Ovary (tissue), 9 donors: Measurements from ENCODE around the gene SGMS1. TPM values are rescaled to one million over a fixed set of nuclear protein-coding genes. Genes with fewer than 3 reads are reported as not detected.
"Not testable (repeated sequence)": the region's sequence is repeated elsewhere in the genome, so short reads cannot be mapped to it uniquely, and the experiment has no call there.

Experiments used
- DNase-seq, 5 donors: peaks; one replicate each; pipeline ENCODE4 v3.0.0-alpha.2; 2019 to 2020
- H3K27ac ChIP-seq, 2 donors: fragments of 200-600 bp; one replicate each; pipeline versions ENCODE4 v1.5.1 to v1.8.0; 2019 to 2022
- H3K27me3 ChIP-seq: fragments of 200-600 bp; one replicate; pipeline ENCODE4 v1.8.0; 2022
- H3K36me3 ChIP-seq: fragments of 200-600 bp; sonication (generic); one replicate; pipeline ENCODE4 v1.5.1; 2019
- H3K4me1 ChIP-seq: one replicate; pipeline ENCODE4 v1.8.1; 2013; ENCODE audit warnings: mild to moderate bottlenecking, moderate library complexity; ENCODE audit not compliant: insufficient read depth
- H3K4me3 ChIP-seq: fragments of 200-600 bp; sonication (generic); one replicate; pipeline ENCODE4 v1.5.1; 2017
- H3K9me3 ChIP-seq, 2 donors: fragments of 200-600 bp in 1 of 2; sonication (generic) in 1 of 2; one replicate each; pipeline versions ENCODE4 v1.5.1 to v1.8.1; 2013 to 2019; ENCODE audit warnings: mild to moderate bottlenecking in 1 of 2, moderate library complexity in 1 of 2
- CTCF ChIP-seq, 3 donors: fragments of 450-650 bp in 2 of 3; fragments of 200-600 bp in 1 of 3; IDR thresholded peaks; one replicate each; pipeline versions ENCODE4 v1.5.1 to v1.8.0; 2016 to 2022; ENCODE audit warnings: antibody characterized with exemption in 3 of 3, mild to moderate bottlenecking in 1 of 3
- EP300 ChIP-seq: sonication (generic); formaldehyde crosslinking; IDR thresholded peaks from one replicate; pipeline ENCODE4 v1.6.1; 2017; ENCODE audit warnings: antibody characterized with exemption
- POLR2A ChIP-seq: fragments of 450-650 bp; IDR thresholded peaks from one replicate; pipeline ENCODE4 v1.6.1; 2017; ENCODE audit warnings: antibody characterized with exemption, mild to moderate bottlenecking, moderate library complexity
- WGBS, 3 donors: extraction: QIAGEN DNeasy Blood & Tissue Kit in 1 of 3; methylation state at CpG; one replicate each; pipeline versions ENCODE4 v1.1.5 to v1.1.7; 2013 to 2017; 5-methylcytosine and 5-hydroxymethylcytosine counted together
- intact Hi-C, 4 donors: fragments of 100-400 bp; cut with DNase I; formaldehyde crosslinking; loops; one replicate each; pipeline versions ENCODE4 v1.11.0 to v1.15.1; 2022 to 2023
- polyA plus RNA-seq, 2 donors: library from polyadenylated mRNA; stranded (reverse); fragments of 200-250 nt in 1 of 2; fragments of 350-450 nt in 1 of 2; fragmentation: Illumina TruSeq in 1 of 2; extraction: RNeasy Lipid Tissue Mini Kit (QIAGEN cat#74804) in 1 of 2; gene quantifications; one replicate each; pipeline ENCODE4 v1.2.3, GENCODE V29; 2013 to 2014
- total RNA-seq, 7 donors: library from RNA; depleted of rRNA in 2 of 7; stranded (reverse); fragments of >200 nt in 2 of 7; fragmentation: NEBNext Ultra II Directional in 3 of 7; extraction: Animal tissue kit (Norgen Biotek cat#: 25700) in 3 of 7; gene quantifications; one replicate each; pipeline versions ENCODE4 v1.1.0 to v1.2.4, GENCODE V29; 2016 to 2023
- donor health status: DM: no; HTN: no; CAD: no; lungs with moderate emphysema.
- donor health status: DM: no; HTN: no; CAD: no.
- donor health status: Bipolar disorder and iron deficiency.
- donor health status: DM: yes; HTN: yes; CAD: no.
- donor health status: DM: no; HTN: no; CAD: no.
- donor health status: DM: yes; HTN: yes; CAD: no.

Gene SGMS1
- total and polyA plus RNA-seq, 9 donors: 15.6 to 90.0 (median 39.0) TPM

- H3K9me3 ChIP-seq: no peaks in the 10 kb centered on the region
- no peaks in the 10 kb centered on the region for H3K36me3 ChIP-seq
- H3K27me3 ChIP-seq: no peaks in the 10 kb centered on the region
- 87 to 93% (median 88%) methylated on average over 3 of the region's 3 CpGs for WGBS, 3 donors
- H3K4me1 ChIP-seq: no peaks in the 10 kb centered on the region
- intact Hi-C loops: no loop called here
- no peak for DNase-seq
- no peak overlapping the region for H3K4me3 ChIP-seq
- TF ChIP-seq EP300: no peak
- no peak for TF ChIP-seq CTCF (IDR thresholded peaks at IDR 0.05)
- TF ChIP-seq POLR2A: no peak
- no peak overlapping the region for H3K27ac ChIP-seq
Measured at GRCh38 chr10:50650481-50650880, 26.7 kb upstream of the SGMS1 start.

GRCh38 chr10:50648935-50649227, 25.1 kb upstream of the SGMS1 start:
- intact Hi-C loops: no loop called here
- no peak for DNase-seq
- H3K9me3 ChIP-seq: no peaks in the 10 kb centered on the region
- no peaks in the 10 kb centered on the region for H3K4me1 ChIP-seq
- H3K4me3 ChIP-seq: no peak overlapping the region
- WGBS, 3 donors: 69 to 75% (median 71%) methylated on average over 1 of the region's 1 CpG
- no peak for TF ChIP-seq EP300
- TF ChIP-seq POLR2A: no peak
- TF ChIP-seq CTCF (IDR thresholded peaks at IDR 0.05): no peak
- no peaks in the 10 kb centered on the region for H3K36me3 ChIP-seq
- H3K27ac ChIP-seq: no peak overlapping the region
- H3K27me3 ChIP-seq: no peaks in the 10 kb centered on the region

GRCh38 chr10:50648089-50648934, 24.6 kb upstream of the SGMS1 start:
- Histone ChIP-seq H3K27ac (no peak overlapping the region), H3K36me3 (no peaks in the 10 kb centered on the region), H3K4me3 (no peak overlapping the region), H3K9me3 (no peaks in the 10 kb centered on the region), H3K4me1 (no peaks in the 10 kb centered on the region), H3K27me3 (no peaks in the 10 kb centered on the region)
- no peak for DNase-seq
- TF ChIP-seq CTCF (IDR thresholded peaks at IDR 0.05) (no peak), EP300 (no peak), POLR2A (no peak)
- intact Hi-C loops: no loop called here
- 81 to 86% (median 83%) methylated on average over 7 of the region's 7 CpGs for WGBS, 3 donors

GRCh38 chr10:50647350-50647749, 23.6 kb upstream of the SGMS1 start:
- intact Hi-C loops, H3K9me3 ChIP-seq, H3K4me3 ChIP-seq, H3K27ac ChIP-seq, H3K36me3 ChIP-seq, H3K27me3 ChIP-seq, DNase-seq, H3K4me1 ChIP-seq: not testable (repeated sequence)
- 81 to 97% (median 83%) methylated on average over 1 of the region's 1 CpG for WGBS, 3 donors

GRCh38 chr10:50645236-50645635, 21.5 kb upstream of the SGMS1 start:
- TF ChIP-seq EP300 (no peak), CTCF (IDR thresholded peaks at IDR 0.05) (no peak), POLR2A (no peak)
- intact Hi-C loops: no loop called here
- no peaks in the 10 kb centered on the region for H3K4me1 ChIP-seq
- H3K27ac ChIP-seq: no peak overlapping the region
- no peaks in the 10 kb centered on the region for H3K36me3 ChIP-seq
- DNase-seq: no peak
- H3K9me3 ChIP-seq: no peaks in the 10 kb centered on the region
- H3K4me3 ChIP-seq: no peak overlapping the region
- H3K27me3 ChIP-seq: no peaks in the 10 kb centered on the region
